GM18873 (cell line): Measurements from ENCODE around the gene BRMS1.
"Not testable (repeated sequence)": the region's sequence is repeated elsewhere in the genome, so short reads cannot be mapped to it uniquely, and the experiment has no call there.

ENCODE experiments used
- ATAC-seq: cut with Tn5 transposase; IDR thresholded peaks from one replicate; pipeline ENCODE4 v1.9.1; 2021; ENCODE audit warnings: mild to moderate bottlenecking, moderate library complexity, moderate number of reproducible peaks; ENCODE audit not compliant: unreplicated experiment, low FRiP score

The BRMS1 gene

DNA sequence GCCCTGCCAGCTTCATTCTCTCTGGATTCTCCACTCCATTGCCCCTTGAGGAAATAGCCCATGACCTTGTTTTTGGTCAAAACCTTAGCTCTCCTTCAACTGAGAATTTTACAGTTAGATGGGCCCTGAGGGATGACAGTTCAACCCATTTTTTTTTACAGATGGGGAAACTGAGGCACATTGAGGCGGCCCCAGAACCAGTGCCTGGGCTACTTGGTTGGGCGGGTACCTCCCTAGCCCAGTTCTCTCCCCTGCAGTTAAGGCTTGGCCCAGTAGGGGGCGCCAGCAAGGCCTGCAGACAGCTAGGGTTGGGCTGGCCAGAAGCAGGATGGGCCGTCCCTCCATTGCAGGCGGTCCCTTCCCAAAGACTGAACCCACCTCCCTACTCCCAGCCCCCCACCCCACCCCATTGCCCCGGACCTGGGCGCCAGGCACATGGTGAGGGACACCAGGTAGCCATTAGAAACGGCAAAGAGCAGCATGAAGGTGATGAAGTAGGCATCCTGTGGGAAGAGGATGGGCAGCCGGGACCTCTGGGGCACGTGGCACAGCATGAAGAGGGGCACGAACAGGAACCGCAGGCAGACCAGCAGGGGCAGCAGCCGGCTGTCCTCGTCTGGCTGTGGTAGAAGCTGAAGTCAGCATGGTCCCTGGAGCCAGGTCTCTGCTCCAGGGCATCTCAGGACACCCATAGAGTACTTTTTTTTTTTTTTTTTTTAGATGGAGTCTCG is 19.1 kb upstream of the BRMS1 start:
- ATAC-seq, result no peak

DNA sequence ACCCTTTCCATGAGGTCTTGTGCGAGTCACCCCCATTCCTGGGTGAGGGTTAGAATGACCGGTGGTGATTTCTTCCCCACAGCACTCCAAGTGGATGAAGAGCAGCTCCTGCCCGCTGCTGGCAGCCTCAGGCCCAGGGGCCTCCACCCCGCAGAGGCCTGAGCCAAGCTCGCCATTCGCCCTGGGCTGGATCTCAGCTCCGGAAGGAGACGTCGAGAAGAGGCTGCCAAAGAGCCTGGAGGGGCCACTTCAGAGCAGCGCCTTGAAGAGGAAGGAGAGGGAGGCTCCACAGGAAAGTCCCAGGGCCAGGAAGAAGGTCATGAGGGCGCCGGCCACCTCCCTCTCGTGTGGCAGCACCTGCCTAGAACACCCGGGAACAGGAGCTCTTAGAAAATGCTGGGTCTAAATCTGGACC is 18.3 kb upstream of the BRMS1 start:
- no peak for ATAC-seq

DNA sequence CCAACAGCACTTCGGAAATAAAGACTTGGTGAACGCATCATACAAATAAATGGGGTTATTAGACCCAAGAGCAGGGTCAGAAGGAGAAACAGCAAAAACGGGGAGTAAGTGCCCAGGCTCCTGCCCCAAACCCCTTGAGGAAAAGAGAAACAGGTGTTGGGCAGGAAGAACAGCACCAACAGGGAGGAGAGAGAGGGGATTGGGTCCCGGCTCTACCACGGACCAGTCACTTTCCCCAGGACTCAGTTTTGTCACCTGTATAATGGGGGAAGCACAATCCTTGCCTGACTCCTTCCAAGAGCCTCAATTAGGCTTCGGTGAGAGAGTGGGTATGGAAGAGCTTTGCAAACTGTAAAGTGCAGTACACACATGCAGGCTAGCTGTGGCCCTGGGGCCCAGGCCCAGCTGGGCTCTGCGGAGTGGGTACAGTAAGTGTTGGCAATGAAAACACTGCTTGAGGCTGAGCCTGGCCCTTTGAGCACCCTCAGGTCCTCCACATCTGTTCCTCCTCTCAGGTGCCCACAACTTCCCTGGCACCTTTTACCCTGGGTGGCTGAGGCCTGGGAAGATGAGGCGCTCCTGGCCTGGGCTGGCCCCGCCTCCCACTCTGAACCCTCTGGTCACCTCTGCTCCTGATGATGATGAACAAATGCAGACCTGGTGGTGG is 17.7 kb upstream of the BRMS1 start:
- ATAC-seq, result no peak

DNA sequence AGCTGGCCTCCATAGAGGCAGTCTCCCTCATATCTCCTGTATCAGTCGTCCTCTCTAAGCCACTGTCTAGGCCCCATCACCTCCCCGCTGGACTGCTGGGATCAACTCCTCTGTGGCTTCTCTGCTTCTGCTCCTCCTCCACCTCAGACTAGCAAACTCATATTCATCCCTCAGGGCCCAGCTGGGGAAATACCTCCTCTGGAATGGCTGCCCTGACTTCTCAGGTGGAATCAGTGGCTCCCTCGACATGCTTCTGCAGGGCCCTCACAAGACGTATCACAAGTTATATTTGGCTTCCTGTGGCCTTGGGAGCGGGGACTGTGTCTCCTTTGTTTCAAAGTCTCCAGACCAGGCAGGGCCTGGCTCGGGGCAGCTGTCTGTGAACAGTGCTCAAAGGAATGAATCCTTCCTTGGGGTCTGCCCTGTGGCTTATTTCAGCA is 16.6 kb upstream of the BRMS1 start:
- no peak for ATAC-seq

DNA sequence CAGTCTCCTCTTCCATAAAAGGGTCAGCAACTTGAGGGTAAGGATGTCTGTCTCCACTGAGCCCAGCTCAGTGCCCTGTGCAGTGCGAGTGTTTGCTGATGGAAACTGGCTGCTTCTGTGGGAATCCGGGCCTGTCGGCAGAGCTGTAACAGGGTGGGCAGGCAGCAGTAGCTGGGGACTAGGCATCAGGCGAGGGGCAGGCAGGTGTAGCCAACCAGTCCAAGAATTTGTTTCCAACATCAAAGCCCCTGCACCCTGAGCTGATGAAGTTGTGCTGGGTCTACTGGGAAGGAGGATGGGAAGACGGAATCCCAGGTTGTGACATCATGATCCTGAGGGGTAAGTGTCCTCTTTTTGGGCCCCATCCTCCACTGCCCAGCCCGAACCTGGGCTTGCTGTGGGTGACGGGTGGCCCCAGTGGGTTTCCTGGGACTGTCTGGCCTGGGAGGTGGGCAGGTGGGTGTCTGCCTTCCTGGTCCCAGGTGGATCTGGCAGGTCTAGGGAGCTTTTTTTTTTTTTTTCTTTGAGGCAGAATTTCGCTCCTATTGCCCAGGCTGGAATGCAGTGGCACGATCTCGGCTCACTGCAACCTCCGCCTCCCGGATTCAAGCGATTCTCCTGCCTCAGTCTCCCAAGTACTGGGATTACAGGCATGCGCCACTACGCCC is 15.6 kb upstream of the BRMS1 start:
- no peak for ATAC-seq

DNA sequence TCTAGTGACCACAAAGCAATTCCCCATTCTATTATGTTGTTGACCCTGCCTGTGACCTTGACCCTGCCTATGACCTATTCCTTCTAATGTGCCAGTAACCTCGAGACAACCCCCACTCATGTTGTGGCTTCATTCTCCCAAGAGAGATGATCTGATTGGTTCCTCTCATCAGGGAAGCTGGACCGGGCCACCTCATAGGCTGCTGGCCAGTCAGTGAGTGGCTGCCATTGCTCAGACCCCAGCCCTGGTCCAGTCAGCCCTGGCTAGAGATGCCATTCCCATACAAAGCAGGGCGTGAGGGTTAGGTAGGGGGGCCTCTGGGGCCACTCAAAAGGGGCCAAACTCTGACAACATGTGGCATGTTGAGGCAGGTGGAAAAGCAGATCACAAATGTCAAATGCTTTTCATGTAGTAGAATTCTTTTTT is 14.8 kb upstream of the BRMS1 start:
- ATAC-seq, result no peak

DNA sequence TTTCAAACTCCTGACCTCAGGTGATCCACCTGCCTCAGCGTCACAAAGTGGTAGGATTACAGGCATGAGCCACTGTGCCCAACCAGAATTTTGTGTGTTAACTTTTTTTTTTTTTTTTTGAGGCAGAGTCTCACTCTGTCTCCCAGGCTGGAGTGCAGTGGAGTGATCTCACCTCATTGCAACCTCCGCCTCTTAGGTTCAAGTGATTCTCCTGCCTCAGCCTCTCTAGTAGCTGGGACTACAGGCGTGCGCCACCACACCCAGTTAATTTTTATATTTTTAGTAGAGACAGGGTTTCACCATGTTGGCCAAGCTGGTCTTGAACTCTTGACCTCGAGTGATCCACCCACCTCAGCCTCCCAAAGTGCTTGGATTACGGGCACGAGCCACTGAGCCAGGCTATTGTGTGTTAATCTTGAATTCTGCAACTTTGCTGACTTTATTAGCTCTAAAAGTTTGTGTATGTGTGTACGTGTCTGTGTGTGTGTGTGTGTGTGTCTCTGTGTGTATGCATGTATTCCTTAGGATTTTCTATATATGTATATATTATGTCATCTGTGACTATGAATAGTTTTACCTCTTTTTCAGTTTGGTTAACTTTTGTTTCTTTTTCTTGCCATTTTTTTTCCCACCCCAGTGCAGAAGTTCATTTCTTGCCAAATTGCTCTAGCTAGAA is 5.8 kb upstream of the BRMS1 start:
- ATAC-seq, result not testable (repeated sequence)

DNA sequence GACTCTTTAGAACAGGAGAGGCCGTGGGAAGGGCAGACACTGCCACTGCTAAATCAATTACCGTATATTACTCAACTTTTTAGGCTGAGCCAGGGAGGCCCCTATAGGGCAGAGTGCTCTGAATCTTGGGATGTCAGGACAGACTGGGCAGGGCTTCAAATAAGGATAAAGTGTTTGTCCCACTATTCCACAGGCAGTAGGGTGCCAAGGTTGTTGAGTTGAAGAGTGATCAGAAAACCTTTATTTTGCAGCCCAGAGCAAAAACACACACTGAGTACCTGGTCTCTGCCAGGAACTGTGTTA is 4.1 kb upstream of the BRMS1 start:
- no peak for ATAC-seq

DNA sequence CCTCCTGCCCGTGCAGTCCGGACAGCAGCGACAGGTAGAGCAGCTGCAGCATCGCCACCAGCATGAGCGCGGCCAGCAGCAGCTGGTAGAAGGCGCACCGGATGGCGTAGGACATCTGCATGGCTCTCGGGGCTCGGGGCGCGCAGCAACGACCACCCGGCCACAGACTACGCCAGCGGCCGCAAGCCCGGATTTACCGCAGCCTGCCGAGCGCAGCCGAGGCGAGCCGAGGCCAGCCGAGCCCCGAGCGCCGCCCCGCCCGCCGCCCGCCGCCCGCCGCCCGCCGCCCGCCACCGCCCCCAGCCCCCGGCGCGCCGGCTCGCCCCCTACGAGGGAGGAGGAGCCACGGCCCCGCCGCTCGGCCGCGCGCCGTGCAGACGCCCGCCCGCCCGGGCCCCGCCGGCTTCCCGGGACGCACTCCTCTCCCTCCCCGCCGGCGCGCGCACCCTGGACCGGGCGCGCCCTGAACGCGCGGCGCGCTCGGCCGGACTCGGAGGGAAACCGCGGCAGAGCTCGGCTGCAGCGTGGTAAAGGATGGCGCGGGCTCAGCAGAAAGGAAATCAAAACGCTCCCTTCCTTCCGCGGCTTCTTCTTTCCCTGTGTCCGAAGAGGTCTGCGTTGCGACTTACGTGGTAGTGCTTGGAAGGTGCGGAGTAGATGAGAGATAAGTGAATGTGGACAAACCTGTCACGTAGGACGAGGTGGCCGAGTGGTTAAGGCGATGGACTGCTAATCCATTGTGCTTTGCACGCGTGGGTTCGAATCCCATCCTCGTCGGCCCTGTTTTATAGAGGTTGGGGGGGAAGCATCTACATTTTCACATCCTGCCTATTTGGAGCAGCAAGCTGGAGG is 2.7 kb upstream of the BRMS1 start, which contains the start of gene B4GAT1:
B4GAT1 (minus strand) TSS at position 205 of the 852 bp plus-strand sequence; CDS start at position 121, 84 bp downstream.
- ATAC-seq, result no peak

DNA sequence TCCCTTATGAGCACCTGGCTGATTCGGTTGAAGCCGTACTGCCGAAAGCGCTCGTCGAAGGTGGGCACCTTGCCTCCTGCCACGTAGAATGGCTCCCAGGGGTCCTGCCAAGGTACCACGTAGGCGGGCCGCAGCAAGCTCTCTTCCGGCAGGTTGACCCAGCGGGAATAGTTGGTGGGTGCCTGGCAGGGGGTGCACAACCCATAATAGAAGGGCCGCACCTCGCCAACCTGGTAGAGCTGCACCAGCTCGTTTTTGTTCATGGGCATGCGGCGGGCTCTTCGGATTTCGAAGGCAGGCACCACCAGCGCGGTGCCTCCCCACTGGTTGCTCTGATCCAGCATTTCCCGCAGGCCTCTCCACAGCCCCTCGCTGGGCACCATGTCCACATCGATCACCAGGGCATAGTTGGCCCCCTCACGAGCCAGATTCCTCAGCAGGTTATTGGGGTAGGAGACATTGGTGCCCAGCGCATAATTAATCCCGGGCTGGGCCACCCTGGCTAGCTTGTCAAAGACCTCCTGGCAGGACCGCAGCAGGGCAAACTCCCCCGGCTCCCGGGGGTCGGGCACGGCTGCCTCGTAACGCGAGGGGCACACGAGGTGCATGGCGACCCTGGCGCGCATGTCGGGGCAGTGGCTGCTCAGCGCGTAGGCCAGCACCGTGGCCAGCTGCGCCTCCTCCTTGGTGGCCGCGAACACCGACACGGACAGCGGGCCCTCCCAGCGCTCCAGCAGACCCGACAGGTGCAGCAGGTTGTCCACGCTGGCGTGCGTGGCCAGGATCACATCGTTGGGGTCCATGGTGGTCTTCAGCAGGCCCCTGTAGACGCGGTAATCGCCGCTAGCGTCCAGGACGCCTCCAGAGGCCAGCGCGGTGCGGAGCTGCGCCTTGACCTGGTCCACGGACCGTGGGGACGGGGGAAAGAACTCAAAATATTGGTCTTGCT is 1.8 kb upstream of the BRMS1 start:
- ATAC-seq, result no peak

DNA sequence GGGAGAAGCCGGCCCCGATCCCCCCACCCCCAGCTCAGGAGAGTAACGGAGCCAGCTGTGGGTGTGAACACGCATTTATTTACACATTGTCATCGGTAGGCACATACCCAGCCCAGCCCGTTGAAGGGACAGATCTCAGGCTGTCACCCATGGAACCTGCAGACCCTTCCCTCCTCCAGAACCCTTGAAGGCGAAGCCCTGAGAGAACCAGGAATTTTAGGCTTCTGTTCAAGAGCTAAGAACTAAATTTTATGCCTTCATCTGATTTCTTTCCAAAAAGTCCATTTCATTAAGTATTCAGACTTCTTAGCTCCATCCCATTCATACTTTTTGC is 379 bp upstream of the BRMS1 start:
- ATAC-seq, result peak; percentile 6

DNA sequence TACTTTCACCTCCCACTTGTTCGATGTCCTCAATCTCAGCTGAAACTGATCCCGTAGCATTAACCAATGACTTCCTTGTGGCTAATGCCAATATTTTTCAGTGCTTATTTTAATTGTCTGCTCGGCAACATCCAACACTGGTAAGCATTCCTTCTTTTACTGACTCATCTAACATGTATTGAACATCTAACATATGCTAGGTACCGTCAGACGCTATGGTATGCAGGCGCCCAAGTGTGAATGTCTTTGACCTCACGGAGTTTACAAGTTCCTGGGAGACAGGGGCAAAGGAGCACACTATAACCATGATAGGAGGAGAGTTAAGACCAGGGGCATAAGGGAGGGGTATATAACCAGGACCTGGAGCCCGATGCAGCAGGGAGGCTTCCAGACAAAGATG is 1.7 kb downstream of the BRMS1 start:
- ATAC-seq, result no peak

DNA sequence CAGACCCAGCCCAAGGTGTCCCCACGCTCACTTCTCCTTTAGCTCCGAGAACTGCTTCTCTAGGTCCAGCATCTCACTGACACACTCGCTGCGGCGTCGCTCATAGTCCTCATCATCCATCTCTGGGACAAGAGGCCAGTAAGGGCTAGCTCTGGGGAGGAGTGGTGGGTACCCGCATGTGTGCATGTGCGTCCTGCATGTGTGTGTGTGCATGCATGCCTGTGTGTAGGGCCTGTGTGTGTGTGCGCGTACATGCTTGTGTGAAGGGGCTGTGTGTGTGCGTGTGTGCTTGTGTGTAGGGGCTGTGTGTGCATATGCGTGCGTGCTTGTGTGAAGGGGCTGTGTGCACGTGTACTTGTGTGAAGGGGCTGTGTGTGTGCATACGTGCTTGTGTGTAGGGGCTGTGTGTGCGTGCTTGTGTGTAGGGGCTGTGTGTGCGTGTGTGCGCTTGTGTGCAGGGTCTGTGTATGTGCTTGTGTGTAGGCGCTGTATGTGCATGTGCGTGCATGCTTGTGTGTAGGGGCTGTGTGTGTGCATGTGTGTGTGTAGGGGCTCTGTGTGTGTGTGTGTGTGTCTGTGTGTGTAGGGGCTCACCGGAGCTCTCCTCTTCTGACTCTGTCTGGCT is 3.3 kb downstream of the BRMS1 start:
- no peak for ATAC-seq

DNA sequence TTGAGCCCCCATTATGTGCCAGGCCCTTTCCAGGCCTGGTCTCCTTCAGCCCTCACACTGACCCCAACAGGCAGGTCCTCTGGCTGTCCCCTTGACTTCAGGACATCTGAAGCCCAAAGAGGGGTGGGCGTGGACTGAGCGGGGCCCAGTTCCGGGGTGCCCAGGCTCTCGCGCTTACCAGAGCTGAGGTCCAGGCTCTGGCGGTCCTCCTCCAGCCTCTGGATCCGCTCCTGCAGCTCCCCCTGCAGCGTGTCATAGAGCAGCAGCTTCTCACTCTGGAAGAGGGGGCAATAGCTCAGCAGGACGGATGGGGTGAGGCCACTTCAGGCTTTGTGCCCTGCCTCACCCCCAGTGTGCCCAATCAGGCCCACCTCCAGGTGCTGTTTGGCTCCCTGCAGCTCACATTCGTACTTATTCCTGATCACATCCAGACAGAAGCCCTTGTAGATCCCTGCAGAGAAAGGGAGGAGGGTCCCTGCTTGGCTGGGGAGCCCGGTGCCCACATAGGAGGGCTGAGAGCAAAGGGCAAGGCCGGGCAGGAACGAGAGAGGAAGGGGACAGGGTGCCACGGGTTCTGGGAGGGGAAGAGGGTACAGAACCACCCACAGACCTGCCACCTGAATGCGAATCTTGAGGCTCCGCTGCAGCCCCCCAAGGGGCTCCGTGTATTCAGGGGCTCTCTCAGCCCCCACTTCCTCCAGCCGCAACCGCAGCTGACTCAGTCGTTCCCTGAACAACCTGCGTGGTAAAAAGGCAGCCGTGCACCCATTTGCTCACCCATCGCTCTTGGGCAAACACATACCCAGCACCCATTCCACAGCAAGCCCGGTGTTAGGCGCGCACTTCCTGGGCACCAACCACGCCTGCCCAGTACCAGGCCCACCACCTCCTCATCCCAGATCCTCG is 4.1 kb downstream of the BRMS1 start:
- no peak for ATAC-seq

DNA sequence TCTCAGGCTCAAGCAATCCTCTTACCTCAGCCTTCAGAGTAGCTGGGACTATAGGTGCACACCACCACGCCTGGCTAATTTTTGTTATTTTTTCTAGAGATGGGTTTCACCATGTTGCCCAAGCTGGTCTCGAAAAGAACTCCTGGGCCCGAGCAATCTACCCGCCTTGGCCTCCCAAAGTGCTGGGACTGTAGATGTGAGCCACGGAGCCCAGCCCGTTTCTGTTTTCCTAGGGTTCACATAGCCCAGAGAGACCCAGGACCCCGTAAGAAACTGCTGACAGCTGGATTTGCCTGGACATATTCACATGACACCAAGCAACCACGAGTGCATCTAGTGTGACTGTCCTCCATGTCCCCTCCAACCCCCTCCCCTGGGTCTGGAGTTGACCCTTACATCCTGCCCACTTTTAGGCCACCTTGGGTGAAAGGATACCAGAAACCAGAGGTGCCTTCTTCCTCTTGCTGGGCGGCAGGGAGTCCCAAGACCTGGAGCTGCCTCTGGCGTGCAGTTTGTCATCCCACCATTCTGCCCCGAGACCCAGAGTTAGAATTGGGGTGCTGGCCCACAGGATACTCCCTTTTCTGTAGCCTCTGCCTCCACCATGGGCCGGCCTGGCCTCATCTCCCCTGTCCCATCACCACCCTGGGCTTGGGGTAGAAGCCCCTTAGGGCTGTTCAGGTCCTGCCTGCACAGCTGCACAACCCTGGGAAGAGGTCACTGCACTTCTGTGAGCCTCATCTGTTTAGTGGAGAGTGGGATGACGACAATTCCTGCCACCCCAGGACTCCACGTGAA is 5.0 kb downstream of the BRMS1 start:
- no peak for ATAC-seq

DNA sequence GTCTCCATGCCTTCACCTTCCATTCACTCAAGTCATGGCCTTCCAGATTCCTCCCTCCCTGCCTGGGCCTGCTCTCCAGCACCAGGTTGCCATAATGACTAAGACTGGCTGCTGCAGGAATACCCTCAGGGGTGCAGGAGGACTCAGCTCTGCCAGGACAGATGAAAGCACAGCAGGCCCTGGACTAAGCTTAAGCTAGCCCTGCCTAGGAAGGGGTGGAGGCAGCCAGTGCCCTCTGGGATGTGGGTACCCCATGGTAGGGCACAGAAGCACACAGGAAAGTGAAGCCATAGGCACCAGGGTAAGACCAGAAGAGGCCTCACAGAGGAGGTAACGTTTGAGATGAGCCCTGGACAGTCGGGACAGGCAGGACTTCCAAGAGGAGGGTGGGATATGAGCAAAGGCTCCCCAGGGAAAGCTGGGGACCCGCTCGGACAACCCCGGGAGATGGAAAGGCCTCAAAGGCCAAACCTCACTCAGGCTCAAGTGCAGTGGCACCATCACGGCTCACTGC is 5.7 kb downstream of the BRMS1 start:
- ATAC-seq, result no peak
